ENCODE data around the gene SRCIN1. TPM values are rescaled to one million over a fixed set of nuclear protein-coding genes. Genes with fewer than 3 reads are reported as not detected.

Gene SRCIN1
- total RNA-seq, 1 donor from 2014 or later: 3.5 TPM

GRCh38 chr17:38579934-38580333, 25.8 kb downstream of the SRCIN1 start:
- DNase-seq: no peak

GRCh38 chr17:38579083-38579480, 26.7 kb downstream of the SRCIN1 start:
- no peak for DNase-seq

DNA sequence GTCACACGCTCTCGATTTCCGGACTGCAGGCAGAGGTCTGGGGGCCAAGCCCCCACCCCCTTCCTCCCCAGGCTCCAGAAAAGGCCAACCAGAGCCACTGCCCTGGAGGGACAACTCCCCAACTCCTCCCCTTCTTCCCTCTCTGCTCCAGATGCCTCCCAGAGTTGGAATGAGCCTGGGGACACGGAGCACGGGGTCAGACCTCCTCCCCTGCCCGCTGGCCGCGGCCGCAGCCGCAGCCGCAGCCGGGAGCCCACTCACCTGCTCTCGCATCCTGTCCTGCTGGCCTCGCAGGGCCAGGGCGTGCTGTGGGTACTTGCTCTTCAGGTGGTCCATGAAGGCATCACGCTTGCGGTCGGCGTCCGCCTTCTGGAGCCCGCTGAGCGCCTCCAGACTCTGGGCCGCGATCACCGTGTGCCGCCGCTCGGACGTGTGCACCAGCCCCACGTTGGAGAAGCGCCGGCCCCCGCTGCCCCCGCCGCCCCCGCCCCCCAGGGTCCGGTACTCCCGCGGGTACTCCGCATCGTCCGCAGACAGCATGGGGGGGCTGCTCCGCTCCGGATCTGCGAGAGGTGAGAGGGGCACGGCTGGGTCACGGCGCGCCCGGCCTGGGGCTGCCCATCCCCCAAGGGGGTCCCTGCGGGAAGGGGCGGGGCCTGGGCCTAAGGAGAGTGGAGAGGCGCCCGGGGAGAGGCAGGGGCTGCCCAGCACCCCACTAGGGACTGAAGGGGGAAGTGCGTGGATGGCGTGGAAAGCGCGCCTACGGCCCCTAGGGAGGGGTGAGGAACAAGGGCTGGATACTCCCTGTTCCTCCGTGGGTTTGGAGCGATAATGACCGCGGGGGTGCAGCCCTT, 27.3 kb downstream of the SRCIN1 start:
- DNase-seq: no peak

- DNase-seq: no peak
These were observed 28.0 kb downstream of the SRCIN1 start for GRCh38 chr17:38577645-38578173.

GRCh38 chr17:38577244-38577643, 28.5 kb downstream of the SRCIN1 start:
- no peak for DNase-seq

GRCh38 chr17:38575781-38576180, 30.0 kb downstream of the SRCIN1 start:
- no peak for DNase-seq

GRCh38 chr17:38574712-38575111, 31.0 kb downstream of the SRCIN1 start:
- DNase-seq: no peak

DNA sequence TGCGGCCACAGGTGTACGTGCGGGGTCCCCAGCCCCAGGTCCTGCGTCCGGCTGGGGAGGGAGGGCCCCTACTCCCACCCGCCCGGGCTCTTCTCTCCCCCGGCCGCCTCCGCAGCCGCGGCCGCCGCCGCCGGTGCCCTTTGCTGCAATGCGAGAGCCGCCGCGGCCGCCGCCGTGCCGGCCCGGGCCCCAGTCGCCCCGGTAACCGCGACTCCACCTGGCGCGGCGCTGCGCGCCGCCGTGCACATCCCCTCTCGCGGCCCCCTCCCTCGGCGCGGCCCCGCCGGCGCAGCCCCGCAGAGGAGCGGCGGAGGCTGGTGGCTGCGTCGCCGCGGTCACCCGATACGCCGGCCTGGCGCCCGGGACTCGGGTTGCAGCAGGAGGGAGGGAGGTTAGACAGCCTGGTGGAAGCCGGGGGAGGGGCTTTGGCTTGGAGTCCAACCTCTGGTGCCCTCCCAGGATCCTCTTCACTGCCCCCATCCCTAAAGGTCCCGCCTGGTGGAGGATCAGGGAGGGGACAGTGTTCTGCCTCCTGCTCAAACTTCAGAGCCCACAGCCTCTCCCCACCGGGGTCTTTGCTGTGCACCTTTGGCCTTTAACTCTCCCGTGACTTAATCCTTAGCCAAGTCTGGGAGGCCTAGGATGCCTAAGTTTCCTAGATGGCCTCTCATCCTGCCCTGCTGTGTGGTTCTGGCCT, 32.9 kb downstream of the SRCIN1 start:
- DNase-seq: no peak

DNA sequence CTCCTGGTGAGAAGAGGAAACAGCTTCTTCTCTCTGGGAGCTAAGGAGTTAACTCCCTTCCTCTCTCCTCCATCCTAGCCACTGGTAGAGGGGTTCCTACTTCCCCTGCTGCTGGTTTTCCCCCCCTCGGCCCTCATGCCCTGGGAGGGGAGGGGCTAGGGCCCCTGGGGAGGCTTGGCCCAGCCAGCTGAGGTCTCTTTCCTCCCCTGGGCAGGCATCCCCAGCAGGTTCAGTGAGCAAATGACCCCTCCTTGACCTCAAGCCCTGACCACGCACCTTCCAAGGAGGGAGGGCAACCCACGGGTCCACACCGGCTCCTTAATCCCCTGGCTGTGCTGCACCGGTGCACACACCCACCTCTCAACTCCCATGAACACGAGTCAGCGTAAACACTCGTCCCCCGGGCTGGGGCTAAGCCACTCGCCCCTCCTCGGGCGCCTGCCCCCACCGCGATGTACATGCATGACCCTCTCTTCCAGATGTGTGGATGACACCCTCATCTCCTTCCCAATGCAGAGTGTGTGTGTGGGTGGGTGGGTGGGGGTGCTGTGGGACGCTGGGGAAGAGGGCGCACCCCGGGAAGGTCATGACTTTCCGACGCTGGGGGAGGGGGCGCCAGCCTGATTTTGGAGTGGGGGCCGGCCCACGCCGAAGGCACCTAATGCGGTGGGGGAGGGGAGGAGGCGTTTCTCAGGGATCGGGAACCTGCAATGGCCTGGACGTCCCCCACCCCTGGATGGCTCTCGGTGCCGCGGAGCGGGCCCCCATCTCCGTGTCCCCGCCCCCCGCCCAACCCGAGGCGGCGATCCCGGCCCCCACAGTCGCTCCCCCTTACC, 33.7 kb downstream of the SRCIN1 start:
- no peak for DNase-seq

GRCh38 chr17:38569701-38570512, 35.8 kb downstream of the SRCIN1 start:
- DNase-seq: no peak

- DNase-seq: no peak
These were observed 36.8 kb downstream of the SRCIN1 start for GRCh38 chr17:38568845-38569510.

- no peak for DNase-seq
These were observed 37.5 kb downstream of the SRCIN1 start for GRCh38 chr17:38568274-38568673.

GRCh38 chr17:38567350-38567749, 38.4 kb downstream of the SRCIN1 start:
- DNase-seq: no peak

GRCh38 chr17:38566666-38567031, 39.1 kb downstream of the SRCIN1 start:
- DNase-seq: no peak

DNA sequence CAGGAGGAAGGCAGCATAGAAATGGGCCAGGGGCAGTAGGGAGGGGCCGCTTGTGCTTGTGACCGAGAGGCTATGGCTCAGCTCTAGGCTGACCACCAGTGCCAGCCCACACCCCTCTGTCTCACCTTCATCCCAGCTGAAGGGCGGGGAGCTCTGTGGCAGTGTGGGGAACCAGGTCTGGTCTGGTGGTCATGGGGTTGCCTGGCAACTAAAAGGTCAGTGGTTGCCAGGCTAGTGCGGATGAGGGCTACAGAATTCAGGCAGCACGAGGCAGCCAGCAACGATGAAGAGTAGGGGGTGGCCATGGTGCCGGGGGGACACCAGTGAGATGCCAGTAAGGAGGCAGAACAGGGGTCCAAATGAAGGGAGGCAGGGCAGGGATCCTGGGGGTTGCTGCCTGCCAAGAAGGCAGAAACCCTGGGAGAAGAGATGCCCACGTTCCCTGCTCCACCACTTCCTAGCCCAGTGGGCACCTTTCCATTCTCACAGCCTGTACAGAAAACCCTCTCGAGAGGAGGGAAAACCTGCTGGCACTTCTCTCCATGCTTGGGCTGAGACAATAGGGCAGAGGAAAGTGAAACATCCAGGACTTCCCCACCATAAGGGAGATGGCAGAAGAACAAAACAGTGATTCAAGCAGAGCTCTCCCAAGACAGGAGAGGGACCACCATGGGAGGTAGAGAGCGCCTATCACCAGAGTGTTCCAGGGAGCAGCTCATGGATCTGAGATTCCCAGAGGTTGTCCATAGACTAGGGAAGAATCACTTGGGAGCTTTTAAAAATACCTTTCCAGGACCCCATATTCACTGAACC, 39.7 kb downstream of the SRCIN1 start:
- no peak for DNase-seq

DNA sequence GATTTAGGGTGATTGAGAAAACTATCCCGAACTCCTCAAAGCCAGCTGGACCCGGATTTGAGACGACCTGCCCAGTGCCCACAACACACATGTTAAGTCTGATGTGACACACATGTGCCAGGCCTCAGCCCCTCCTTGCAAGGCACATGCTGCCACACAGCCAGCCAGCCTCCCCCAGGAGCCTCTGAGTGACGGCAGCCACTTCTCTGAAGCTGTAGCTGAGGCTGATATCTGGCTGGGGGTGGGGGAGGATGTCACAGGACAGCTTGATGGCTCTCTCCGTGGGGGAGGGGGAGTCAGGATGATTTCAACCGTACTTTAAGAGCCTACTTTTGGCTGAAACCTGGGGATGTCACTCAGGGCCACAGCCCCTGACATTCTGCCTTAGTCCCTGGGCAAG, 40.9 kb downstream of the SRCIN1 start:
- no peak for DNase-seq

DNA sequence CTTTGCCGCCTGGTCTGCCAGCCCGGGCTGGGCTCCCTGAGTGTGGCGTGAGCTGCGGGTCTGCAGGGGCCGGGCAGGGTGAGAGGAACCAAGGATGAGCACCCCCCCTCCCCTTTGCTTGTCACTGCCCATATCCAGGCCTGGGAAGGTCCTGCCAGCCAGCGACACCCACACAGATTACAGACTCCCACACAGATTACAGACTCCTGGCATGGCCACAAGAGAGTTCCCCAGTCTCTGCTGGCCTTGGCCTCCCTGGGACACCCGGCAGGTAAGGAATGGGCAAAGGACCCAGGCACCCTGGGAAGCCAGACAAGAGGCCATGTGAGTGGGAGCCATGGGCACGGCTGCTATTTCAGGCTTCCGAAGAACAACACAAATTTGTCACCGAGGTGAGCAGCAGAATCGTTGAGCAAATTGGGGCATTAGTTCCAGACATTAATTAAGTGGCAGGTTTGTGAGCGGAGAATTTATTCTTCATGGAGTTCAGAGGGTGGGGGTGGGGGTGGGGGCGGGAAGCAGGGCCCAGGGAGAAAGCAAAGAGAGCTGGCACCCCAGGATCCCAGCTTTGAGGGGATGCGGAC, 41.4 kb downstream of the SRCIN1 start:
- no peak for DNase-seq

- no peak for DNase-seq
These were observed 42.1 kb downstream of the SRCIN1 start for GRCh38 chr17:38563362-38564253.

GRCh38 chr17:38562903-38563302, 42.8 kb downstream of the SRCIN1 start:
- no peak for DNase-seq
